Measurements from ENCODE around the gene SH2D6.
"Not testable (repeated sequence)": the region's sequence is repeated elsewhere in the genome, so short reads cannot be mapped to it uniquely, and the experiment has no call there.

Gene SH2D6

DNA sequence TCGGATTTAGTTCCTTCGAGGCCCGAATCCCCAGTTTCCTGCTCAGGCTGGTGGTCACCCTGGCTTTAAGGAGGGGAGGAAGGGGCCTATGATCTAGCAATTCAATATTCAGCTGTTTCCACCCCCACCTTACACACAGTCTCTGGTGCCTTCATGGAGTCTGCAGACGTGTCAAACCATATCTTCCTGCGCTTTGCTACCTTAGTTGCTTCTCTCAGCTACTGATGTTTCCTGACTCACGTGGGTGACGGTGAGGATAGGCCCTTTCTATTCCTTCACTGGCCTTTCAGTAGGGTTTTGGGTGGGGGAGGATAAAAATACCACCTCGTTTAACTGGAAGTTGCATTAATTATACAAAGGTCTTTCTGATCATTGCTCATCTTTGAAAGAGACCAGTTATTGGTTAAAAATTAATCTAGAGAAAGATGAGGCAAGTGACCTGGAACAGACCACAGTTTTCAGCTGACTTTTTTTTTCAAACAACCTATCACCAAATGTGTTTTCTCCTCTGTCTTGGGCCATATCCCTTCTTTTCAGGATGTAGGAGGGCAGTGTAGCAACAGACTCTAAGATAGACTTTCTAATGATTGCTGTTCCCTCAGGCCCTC lies 49.7 kb downstream of the SH2D6 start:
- no peak for DNase-seq (ENCODE audit: low read depth, low spot score)

DNA sequence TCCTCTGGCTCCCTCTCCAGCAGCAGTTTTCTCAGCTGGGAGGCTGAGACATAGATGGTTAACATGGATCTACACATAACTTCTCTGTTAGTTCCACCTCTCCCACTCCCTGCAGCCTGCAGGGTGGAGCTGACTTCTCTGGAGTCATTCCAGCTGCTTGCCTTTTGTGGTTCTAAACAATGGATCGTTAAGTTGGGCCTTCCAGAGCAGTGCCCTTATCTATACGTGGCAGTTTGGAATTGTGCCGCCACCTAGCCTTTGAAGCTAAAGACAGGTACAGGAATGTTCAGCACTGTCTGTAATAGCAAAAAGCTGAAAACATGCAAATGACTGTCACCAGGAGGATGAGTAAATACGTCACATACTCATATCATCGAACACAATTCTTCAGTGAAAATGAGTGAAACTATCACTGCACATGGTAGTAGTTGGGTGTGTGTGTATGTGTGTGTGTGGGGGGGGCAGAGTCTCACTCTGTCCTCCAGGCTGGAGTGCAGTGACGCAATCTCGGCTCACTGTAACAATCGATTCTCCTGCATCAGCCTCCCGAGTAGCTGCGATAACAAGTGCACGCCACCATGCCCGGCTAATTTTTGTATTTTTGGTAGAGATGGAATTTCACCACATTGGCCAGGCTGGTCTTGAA lies 50.3 kb downstream of the SH2D6 start:
- no peak for DNase-seq (ENCODE audit: low read depth, low spot score)

DNA sequence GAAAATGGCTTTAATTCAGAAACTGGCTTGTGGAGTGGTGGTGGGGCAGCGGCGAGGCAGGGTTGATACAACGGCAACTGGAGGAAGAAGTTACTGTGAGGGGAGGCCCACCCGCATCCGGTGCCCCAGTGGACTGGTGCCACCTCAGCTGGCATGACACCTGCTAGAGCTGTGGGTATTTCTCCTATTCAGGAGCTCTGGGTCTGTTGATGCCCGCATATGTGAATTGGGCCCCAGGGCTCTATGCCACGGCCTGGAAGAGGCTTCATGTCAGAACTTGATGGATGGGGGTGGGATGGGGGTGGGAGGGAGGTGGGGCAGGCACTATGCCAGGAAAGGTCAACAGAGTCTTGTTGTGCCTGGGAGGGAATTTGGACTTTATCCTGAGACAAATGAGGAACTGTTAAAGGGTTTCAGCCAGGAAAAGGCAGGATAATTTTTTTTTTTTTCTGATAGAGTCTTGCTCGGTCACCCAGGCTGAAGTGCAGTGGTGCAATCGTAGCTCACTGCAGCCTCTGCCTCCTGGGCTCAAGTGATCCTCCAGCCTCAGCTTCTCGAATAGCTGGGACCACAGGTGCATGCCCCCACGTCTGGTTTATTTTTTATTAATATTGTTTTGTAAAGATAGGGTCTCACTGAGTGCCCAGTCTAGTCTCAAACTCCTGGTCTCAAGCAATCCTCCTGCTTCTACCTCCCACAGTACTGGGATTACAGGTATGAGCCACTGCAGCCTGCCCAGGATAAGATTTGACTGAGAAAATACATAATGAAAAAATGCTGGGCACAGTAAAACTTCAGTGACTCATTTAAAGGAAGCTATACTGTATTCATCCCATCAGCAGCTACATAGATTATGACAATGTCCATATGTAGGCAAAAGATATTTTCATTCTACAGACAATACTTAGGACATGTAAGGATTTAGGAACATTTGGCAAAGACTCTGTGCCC lies 52.6 kb downstream of the SH2D6 start:
- DNase-seq (ENCODE audit: low read depth, low spot score), result no peak

DNA sequence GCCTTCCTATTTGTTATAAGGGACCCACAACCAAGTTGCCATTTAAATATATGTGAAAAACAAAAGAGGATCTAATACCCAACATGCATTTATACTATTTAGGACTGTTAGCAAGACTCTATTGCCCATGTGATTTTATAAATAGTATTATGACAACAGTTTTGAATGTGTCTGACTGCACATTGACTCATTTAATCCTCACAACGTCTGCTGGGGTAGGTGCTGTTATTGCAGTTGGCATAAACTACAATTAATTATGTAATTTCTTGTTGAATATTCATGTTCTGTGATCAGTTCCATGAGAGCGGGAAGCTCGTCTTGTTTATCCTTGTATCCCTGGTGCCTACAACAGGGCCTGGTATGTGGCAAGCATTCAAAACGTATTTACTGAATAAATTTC lies 53.7 kb downstream of the SH2D6 start:
- DNase-seq (ENCODE audit: low read depth, low spot score), result no peak

DNA sequence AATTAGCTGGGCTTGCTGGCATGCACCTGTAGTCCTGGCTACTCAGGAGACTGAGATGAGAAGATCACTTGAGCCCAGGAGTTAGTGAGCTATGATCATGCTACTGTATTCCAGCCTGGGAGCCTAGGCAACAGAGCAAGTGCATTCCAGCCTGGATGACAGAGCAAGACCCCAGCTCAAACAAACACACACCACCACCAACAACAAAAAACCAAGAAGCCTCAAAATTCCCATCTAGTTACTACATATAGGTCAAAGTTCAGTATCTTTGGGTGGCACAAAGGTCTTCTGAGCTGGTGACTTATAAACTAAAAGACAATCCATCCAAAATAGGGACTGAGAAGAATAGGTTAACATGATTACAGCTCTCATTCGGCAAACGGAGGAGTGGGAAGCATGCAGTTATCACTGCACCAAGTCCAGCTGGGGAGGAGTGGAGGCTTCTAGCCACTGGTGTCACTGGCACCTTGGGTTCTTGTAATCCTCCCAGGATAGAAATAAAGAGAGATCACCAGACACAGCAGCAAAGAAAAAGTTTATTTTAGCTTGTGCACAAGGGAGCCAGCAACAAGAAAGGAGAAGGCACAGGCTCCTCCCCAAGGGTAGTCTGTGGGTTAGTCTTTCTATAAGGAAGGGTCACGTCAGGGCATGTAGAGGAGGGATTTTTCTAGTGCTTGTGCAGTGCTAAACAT lies 57.4 kb downstream of the SH2D6 start:
- DNase-seq (ENCODE audit: low read depth, low spot score), result no peak

DNA sequence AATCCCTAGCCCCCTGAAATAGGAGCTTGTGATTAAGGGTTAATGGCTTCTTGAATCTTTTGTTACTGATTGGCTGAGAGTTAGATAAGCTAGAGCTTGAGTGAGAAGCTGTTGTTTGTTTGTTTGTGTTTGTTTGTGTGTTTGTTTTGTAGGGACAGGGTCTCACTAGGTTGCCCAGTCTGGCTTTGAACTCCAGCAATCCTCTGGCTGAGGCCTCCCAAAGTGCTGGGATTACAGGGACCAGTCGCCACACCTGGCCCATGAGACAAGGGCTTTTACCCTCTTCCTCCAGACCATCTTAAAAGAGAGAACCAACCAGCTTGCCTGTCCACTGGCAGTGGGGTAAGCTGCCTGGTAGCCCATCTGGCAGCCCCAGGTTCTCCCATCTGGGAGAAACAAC lies 58.1 kb downstream of the SH2D6 start:
- DNase-seq (ENCODE audit: low read depth, low spot score), result no peak

DNA sequence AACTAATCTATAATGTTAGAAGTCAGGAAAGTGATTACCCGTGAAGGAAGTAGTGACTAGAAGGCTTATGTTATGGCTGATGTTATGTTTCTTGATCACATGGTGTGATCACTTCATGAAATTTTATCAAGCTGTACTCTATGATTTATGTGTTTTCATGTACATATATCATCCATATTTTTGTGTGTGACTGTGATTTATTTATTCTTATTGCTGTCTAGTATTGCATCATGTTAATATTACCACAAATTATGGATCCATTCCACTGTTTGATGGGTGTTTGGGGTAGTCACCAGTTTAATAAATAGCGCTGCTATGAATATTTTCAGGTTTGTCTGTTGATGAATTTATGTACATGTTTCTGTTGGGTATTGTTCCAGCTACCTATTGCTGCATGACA lies 59.4 kb downstream of the SH2D6 start:
- DNase-seq (ENCODE audit: low read depth, low spot score), result no peak

DNA sequence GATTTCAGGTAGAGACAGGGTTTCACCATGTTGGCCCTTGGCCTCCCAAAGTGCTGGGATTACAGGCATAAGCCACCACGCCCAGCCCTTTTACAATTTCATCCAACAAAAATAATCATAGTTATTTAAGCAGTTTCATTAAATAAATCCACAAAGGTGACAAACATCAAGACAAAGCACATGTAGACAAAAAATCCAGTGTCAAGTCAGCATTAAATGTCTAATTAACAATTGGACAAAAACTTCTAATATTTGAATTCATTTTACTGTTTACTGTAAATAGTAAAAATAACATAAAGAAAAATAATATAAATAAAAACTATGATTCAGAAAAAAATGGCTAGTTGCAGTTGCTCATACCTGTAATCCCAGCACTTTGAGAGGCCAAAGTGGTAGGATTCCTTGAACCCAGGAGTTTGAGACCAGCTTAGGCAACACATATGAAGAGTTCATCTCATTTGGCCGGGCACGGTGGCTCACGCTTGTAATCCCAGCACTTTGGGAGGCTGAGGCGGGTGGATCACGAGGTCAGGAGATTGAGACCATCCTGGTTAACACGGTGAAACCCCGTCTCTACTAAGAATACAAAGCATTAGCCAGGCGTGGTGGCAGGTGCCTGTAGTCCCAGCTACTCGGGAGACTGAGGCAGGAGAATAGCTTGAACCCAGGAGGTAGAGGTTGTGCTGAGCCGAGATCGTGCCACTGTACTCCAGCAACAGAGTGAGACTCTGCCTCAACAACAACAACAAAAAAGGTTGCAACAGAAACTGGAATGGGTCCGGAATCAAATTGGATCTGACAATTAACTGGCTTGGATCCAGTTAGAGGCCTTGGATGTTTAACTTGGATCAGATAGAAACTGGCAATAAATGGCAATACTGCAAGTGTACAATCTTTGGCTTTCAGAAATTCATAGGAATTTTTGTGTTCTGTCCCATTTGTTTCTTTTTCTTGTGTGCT lies 63.6 kb downstream of the SH2D6 start:
- DNase-seq (ENCODE audit: low read depth, low spot score), result no peak

DNA sequence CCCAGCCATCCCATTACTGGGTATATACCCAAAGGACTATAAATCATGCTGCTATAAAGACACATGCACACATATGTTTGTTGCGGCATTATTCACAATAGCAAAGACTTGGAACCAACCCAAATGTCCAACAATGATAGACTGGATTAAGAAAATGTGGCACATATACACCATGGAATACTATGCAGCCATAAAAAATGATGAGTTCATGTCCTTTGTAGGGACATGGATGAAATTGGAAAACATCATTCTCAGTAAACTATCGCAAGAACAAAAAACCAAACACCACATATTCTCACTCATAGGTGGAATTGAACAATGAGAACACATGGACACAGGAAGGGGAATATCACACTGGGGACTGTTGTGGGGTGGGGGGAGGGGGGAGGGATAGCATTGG lies 66.1 kb downstream of the SH2D6 start:
- DNase-seq (ENCODE audit: low read depth, low spot score), result not testable (repeated sequence)

DNA sequence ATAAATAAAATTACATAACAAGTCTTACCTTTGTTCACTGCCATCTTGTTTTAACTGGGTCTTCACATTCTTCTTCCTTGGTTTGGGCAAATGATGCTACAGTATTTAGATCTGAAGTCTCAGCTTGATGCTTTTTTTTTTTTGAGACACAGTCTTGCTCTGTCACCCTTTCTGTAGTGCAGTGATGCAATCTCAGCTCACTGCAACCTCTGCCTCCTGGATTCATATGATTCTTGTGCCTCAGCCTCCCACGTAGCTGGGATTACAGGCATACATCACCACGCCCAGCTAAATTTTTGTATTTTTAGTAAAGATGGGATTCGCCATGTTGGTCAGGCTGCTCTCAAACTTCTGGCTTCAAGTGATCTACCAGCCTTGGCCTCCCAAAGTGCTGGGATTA lies 67.3 kb downstream of the SH2D6 start:
- no peak for DNase-seq (ENCODE audit: low read depth, low spot score)

Data from activated naive CD8-positive, alpha-beta T cell treated with anti-CD3 and anti-CD28 coated beads, Interleukin-2, amount 50 U/mL, for 16 hours (primary cell).